ENCODE results near the gene CENPQ.
"Not testable (repeated sequence)": the region's sequence is repeated elsewhere in the genome, so short reads cannot be mapped to it uniquely, and the experiment has no call there.

CENPQ gene

GRCh38 chr6:49462927-49463611 is at the start of gene CENPQ, which contains the start of gene MMUT:
Gene CENPQ (plus strand): TSS chr6:49463370. CDS start chr6:49470177, 6,807 bp downstream.
Gene MMUT (minus strand): TSS chr6:49463253. CDS start chr6:49459466, 3,787 bp downstream.
- peak; percentile 97 for DNase-seq

- DNase-seq, result no peak
Measured at GRCh38 chr6:49415358-49415757, 47.8 kb upstream of the CENPQ start.

GRCh38 chr6:49416195-49416594 is 47.0 kb upstream of the CENPQ start:
- DNase-seq, result no peak

GRCh38 chr6:49423817-49424216 is 39.4 kb upstream of the CENPQ start:
- peak; percentile 56 for DNase-seq

- no peak for DNase-seq
Measured at GRCh38 chr6:49430187-49430586, 33.0 kb upstream of the CENPQ start.

- no peak for DNase-seq
Measured at GRCh38 chr6:49430866-49431265, 32.3 kb upstream of the CENPQ start.

- no peak for DNase-seq
Measured at GRCh38 chr6:49453221-49453620, 9.9 kb upstream of the CENPQ start.

- DNase-seq, result no peak
Measured at GRCh38 chr6:49454787-49455709, 8.1 kb upstream of the CENPQ start.

- DNase-seq, result no peak
Measured at GRCh38 chr6:49457771-49458170, 5.4 kb upstream of the CENPQ start.

- DNase-seq, result no peak
Measured at GRCh38 chr6:49462071-49462470, 1.1 kb upstream of the CENPQ start.

- no peak for DNase-seq
Measured at GRCh38 chr6:49462599-49462926, 607 bp upstream of the CENPQ start.

- DNase-seq, result no peak
Measured at GRCh38 chr6:49463612-49463967, 420 bp downstream of the CENPQ start.

GRCh38 chr6:49464691-49465090 is 1.5 kb downstream of the CENPQ start:
- DNase-seq, result no peak

GRCh38 chr6:49468042-49468441 is 4.9 kb downstream of the CENPQ start:
- DNase-seq, result no peak

- not testable (repeated sequence) for DNase-seq
Measured at GRCh38 chr6:49476564-49476963, 13.4 kb downstream of the CENPQ start.

GRCh38 chr6:49479308-49479970 is 16.3 kb downstream of the CENPQ start:
- DNase-seq, result no peak

GRCh38 chr6:49481846-49482245 is 18.7 kb downstream of the CENPQ start:
- DNase-seq, result not testable (repeated sequence)

- DNase-seq, result not testable (repeated sequence)
Measured at GRCh38 chr6:49483380-49483779, 20.2 kb downstream of the CENPQ start.

- no peak for DNase-seq
Measured at GRCh38 chr6:49490633-49491032, 27.5 kb downstream of the CENPQ start.

- peak; percentile 90 for DNase-seq
Measured at GRCh38 chr6:49497304-49497703, 34.1 kb downstream of the CENPQ start.

GRCh38 chr6:49499126-49499525 is 36.0 kb downstream of the CENPQ start:
- no peak for DNase-seq

- peak; percentile 15 for DNase-seq
Measured at GRCh38 chr6:49499623-49500022, 36.5 kb downstream of the CENPQ start, which contains the start of gene GLYATL3. Gene GLYATL3 (plus strand): TSS chr6:49499923. CDS start chr6:49511991, 12,068 bp downstream.

- DNase-seq, result no peak
Measured at GRCh38 chr6:49504666-49505065, 41.5 kb downstream of the CENPQ start.

Data from NCI-H1105 treated with DMSO at 0.1 percent for 48 hours (cell line).